Stimulated activated CD8-positive, alpha-beta memory T cell treated with anti-CD3 and anti-CD28 coated beads, Interleukin-7, amount 100 ng/mL, for 24 hours (primary cell): ENCODE results near the gene AATF.

Experiments
- DNase-seq: peaks from one replicate; pipeline ENCODE4 v3.0.0-alpha.2; 2020; ENCODE audit warnings: low read depth

The AATF gene

DNA sequence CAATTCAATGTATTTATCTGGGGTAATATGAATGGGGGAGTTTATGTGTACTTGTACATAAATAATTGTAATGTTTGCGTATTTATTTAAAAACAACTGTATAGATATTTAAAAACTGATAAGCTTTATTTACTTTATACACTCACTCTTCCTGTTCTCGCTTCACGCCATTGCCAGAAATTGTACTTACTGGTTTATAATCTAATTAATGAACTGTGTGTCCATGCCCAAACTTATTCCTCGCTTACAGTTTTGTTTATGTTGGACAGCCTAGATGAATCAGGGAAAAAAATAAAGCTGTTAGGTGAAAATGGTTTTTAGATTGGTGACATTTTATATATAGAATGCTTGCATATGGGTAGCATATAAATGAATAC, 30.8 kb downstream of the AATF start:
- no peak for DNase-seq

DNA sequence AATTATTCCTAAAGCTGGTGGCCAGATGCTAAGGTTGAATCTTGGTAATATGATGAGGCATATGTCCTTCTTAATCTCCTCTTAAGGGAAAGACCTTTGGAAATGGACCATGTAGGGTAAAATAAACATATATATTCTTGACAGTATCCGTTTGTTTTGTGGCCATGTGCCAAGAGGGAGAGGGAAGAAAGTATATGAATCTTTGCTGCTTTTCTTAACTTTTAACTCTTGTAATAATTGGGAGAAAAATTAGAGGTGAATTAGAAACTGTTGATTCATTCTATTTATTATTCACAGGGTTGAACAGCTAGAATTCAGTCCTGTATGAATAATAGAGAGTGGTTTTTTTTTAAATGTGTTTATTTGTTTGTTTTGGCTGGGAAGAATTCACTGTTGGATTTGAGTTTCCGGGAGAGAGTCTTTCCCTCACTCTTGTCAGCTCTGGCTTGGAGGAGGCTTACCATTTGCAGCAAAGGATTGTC, 31.6 kb downstream of the AATF start:
- DNase-seq: no peak

DNA sequence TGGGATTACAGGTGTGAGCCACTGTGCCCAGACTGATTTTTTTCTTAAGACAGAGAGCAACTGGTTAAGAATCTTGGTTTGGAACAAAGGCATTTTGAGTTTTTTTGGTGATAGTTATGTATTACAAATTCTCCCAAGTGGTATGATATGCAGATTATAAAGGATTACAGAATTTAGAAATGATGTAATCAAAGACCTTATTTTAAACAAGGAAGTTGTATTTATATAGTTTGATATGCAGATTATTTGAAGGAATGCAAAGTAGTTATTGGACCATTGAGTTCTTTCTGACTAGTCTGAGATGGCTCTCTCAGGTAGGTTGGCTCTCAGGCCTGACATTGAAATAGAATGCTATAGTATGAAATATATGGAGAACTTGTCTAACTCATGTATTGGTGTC, 34.9 kb downstream of the AATF start:
- DNase-seq: no peak

DNA sequence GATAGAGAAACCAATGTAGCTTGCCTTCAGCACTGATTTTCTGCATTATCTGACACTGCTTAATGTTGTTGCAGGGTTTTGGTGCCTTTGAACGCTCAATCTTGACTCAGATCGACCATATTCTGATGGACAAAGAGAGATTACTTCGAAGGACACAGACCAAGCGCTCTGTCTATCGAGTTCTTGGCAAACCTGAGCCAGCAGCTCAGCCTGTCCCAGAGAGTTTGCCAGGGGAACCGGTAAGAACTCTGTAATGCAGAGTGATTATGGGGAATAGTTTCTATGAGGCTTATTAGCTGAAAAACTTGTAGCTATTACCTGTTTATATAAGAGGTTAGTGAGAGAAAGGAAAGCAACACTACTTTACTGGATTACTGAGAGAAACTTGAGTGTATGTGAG, 40.4 kb downstream of the AATF start:
- no peak for DNase-seq

DNA sequence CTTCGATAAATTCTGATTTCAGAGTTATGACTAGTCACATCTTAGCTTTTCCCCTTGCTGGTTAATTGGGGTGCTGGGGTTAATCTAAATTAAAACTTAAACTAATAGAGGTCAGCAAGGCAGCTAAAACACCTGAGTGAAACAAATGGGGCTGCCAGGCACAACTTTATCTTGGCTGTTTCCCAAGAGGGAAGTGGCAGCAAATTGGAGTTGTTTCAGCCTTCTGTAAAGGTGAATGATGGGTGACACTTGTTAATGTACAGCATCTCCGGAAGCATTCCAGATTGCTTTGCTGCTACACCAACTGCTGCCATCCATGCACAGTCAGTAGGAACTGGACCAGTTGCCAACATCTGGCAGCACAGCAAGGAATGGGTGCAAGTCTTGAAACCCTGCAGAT, 43.9 kb downstream of the AATF start:
- no peak for DNase-seq

DNA sequence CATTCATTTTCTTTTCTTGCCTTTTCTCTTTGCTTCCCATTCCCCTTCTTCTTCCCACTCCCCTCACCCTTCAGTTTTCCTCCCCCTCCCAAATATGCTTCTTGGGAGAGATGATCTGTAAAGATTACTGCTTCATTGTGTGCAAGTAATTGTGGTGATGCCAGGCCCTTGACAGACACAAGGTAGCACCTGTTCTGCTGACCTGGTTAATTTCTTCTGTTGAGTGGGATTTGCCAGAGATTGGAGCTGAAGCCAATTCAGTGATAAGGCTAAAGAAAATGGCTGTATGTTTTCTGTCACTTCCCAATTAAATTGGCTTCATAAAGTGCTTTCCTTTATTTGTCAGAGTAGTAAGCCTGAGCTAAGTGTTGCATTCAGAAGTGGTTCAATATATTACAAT, 44.5 kb downstream of the AATF start:
- DNase-seq: no peak

DNA sequence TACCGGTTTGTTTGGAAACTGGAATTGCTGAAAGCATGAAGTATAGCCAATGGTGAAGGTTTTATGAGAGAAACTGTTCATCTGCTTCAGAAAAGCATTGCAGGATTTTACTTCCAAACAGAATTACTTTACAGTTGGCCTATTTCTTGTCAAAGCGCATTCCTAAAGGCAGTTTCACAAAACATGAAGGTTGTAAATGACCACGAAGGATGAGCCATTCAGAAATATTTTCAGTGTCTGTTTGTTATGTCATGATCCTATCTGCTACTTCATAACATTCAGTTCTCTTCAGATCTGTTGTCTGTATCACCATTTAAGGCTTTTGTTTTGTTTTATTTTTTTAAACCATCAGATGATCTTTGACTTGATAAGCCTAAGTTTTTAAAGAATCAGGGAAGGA, 45.7 kb downstream of the AATF start:
- no peak for DNase-seq

DNA sequence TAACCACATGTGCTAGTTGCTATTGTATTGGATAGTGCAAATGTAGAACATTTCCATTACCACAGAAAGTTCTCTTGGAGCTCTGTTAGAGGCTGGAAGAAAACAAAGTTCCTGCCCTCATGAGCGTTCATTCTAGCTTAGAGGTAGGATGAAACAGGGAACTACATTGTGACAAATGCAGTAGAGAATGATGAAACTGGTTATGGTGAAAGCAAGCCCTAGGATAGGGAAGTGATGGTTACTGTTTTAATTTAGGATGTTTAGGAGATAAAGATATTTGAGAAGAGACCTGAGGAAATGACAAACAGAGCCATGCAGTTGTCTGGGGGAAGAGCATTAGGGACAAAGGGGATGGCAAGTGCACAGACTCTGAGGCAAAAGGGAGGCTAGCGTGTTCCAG, 50.7 kb downstream of the AATF start:
- no peak for DNase-seq

DNA sequence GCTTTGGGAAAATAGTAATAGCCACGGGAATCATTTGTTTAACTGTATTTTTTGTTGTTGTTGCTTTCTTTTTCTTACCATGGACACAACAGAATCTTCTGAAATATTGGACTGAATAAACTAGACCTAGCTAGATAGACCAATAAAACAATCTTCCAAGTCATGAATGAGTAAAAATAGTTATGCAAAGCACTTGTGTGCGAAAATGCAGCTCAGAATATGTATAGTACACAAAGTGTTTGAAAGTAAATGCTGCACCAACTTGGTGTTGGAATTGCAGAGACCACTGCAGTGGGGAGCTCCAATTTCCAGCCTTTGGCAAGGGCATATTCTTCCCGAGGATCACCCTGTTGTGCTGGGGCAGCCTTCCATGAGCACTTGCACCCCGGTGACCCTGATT, 68.0 kb downstream of the AATF start:
- DNase-seq: no peak

DNA sequence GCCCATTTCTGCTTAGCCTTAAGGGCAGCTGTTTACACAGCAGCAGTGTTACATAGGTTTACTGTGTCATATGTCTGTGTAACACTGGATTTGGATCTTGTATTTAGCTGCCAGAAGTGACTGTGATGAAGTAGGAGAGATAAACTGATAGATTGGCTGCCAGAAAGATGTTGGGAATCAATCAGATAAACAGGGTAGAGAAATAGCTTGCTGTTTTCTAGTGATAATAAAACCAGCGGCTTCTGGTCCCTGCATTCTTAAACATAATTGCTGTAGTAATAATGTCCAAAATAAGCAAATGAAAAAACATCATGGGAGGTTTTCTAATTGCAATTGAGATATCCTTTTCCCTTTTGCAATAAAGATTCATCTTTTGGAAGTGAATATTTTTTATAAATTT, 68.7 kb downstream of the AATF start:
- DNase-seq: no peak

DNA sequence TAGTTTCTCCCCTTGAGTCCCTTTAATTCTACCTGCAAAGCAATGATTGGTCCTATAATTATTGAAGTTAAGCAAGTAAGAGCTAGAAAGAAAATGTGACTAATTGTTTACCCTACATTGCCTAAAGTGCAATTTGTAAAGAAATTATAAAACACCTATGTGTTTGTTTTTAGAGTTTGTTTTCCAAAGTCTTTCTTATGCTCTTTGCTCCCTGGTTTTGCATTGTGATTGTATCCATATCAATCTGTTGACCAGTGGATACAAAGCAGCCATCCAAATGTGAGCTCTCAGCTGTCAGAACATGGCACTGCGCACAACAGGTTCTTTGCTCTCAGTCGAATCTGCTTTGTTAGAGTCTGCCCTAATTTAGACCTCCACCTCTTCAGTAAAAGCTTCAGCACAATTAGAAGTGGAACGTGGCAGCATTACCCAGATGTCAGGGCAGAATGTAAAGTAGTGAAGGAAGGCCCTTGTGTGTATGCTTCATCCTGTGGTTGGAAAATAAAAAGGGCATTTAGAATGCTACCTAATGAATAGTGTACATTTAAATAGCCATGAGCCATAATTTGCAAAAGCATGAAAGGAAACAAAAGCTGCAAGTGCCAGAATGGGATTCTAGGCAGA, 70.5 kb downstream of the AATF start:
- no peak for DNase-seq

DNA sequence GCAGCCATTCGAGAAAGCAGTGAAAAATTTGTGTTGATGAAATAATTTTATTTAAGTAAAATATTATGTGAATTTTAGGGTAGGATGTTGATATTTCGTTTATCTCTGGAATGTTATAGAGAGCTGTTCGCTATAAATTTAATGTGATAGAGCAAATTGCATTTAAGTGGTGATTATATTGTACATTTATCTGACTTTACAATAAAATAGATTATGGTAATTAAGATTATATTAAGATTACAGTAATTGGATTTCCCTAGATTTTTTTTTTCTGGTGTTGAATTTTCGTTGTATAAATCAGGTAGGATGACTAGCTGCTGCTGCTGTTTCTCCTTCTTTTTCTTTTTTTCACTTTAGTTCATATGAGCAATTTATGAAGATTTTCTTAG, 71.0 kb downstream of the AATF start:
- DNase-seq: no peak

DNA sequence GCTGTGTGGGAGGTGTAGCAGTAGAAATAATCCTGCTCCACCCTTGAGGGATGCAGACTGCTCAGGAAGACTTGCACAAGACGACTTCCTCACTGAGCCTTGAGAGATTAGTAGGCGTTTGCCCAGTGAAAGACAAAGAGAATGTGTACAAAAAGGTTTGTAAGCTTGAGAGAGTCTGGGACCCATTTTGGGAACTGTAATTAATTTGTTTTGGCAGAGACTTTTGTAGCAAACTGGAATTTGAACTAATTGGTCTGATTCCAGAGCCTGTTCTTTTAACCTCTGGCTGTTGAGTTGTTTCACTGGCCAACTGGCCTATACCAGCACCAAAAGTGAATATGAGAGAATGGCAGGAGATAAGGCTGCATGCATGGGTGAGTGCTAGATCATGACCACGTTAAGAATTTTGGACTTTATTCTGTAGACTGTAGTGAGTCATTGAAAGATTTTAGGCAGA, 75.5 kb downstream of the AATF start:
- no peak for DNase-seq

DNA sequence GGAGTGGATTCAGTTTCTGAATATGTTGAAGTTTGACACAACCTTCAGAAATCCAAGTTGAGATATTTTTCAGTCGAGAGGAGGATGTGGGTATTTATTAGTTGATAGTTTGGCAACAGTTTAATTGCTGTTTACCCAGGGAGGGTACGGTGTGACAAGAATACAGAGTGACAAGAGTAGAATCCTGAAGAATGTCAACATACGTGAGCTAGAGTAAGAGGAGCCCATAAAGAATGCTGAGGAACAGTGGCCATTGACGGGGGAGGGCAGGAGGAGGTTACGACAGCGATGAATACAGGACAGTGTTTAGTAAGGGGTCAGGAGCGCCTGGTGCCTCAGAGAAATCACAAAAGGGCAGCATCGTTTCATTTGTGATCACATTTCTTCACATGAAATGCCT, 76.5 kb downstream of the AATF start:
- no peak for DNase-seq

DNA sequence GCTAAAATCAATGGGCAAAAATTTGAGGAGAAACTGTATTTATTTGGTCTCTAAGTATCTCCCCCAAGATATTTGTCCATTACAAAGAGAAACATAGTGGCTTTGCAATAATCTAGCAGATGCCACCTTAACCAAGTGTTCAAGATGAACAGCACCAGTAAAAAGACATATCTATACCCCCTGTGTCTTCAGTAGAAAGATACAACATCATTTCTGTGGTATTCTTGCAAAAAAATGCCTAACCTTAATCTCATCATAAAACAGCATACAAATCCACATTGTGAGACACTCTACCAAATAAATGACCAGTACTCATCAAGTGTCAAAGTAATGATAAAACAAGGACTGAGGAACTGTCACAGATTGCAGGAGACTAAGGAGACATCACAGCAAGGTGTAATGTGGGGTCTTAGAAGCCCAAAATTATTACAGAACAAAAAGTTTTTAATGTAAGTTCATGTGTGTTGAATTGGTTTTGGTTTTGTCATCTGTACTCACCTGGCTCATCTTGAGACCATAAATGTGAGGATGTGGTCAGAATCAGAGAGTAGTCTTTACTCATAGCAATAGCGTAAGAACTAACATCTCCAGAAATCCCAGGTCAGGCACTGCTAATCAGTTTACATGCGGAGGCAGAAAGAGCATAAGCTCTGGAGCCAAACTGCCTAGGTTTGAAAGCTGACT, 77.2 kb downstream of the AATF start:
- no peak for DNase-seq

DNA sequence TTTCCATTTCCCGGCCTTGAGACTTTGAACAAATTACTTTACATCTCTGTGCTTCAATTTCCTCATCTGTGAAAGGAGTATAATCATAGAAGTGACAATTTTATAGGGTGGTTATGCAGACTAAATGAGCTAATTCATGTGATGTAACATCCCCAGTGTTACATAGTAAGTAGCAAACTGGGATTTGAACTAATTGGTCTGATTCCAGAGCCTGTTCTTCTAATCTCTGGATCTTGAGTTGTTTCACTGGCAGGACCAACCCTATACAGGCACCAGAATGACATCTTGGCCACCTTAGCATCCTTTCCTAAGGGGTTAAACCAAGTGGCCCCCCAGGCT, 77.7 kb downstream of the AATF start:
- DNase-seq: no peak

DNA sequence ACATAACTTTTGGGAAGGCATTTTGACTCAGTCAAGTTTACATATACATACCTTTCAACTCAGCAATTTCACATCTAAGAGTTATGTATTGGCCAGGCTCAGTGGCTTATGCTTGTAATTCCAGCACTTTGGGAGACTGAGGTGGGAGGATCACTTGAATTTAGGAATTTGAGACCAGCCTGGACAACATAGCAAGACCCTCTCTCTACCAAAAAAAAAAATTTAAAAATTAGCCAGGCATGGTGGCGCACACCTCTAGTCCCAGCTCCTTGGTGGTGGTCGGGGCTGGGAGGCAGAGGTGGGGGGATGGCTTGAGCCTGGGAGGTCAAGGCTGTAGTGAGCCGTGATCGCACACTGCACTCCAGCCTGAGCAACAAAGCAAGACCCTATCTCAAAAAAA, 79.3 kb downstream of the AATF start:
- DNase-seq: no peak

DNA sequence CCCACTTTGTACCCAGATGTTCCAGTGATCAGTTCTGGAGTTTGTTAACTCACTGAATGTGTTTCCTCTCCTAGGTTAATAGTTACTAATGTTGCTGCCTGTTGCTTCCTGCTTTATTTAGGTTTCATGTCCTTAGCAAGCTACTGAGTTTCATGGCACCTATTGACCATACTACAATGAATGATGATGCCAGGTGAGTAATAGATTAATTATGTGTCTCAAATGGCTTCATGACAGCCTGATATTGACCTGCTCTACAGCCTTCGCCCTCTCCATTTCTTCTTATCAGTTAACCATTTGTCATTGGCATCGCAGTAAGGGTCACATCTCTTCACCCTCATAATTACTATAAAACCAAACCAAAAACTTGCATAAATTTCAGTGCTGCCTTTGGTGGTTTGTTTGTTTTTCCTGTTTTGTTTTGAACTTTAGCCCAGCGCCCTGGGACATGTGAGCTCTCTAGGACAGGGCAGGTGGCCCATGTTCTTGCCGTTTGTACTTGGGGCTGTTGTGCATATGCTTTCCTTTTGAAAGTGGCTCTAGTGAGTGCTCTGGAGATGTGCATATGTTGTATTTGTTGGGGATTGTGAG, 82.8 kb downstream of the AATF start:
- no peak for DNase-seq

DNA sequence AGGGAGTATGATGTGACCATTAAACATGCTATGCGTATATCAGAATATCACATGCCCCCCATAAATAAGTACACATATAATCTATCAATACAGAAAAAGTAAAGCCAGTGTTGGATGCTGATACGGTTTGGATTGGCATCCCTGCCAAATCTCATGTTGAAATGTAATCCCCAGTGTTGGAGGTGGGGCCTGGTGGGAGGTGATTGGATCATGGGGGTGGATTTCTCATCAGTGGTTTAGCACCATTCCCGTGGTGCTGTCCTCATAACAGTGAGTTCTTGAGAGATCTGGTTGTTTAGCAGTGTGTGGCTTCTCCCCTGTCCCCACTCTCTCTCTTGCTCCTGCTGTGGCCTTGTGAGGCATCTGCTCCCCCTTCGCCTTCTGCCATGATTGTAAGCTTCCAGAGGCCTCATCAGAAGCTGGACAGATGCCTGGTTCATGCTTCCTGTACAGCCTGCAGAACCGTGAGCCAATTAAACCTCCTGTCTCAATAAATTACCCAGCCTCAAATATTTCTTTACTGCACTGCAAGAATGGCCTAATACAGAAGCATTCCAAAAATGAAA, 88.9 kb downstream of the AATF start:
- DNase-seq: no peak

DNA sequence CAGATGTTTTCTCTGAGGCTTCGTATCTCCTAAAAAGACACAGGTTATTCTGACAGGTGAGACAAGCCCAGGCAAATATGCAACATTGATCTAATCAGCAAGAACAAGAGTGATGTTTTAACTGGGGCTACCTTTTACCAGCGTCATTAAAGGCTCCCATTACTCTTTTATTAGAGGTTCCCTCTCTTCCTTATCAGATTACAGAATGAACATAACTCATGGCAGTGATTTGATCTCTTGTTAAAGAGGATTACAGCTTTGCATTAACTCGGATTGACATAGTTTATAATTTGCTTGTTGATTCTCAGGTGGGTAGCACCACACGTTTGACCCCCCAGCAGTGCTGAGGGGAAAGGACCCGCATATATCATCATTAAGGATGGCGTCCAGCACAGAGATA, 90.5 kb downstream of the AATF start:
- no peak for DNase-seq

DNA sequence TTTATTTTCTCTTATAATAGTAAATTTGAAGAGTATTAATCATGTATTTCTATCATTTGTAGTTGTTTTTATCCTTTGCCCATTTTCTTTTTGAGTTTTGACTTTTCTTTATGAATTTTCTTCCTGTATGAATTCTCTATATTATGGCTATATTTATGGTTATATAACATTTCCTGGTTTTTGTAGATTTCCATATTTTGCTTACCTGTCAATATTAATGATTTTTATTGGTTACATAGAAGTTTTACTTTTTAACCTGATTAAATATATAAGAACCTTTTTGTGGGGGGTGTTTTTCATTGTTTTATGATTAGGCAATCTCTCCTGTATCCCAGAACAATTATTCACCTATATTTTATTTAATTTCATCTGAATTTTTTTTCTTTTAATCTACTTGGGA, 93.2 kb downstream of the AATF start:
- DNase-seq: no peak

DNA sequence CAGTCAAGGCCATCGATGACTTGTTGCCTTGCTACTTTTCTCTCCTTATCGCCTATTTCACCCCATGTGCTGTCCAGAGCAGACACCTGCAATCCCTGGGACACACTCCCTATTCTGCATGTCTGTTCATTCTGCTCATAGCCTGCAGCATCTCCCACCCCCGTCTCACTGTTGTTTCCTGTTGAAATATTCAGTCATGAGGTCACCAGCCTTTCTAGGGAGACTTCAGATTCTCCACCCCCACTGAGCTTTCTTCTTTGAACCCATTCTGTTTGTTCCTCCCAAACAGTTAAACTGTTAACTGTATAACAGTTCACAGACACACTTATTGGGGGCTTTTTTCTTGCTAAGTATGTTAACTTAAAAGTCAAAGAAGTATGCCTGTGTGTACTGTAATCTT, 94.4 kb downstream of the AATF start:
- DNase-seq: no peak

DNA sequence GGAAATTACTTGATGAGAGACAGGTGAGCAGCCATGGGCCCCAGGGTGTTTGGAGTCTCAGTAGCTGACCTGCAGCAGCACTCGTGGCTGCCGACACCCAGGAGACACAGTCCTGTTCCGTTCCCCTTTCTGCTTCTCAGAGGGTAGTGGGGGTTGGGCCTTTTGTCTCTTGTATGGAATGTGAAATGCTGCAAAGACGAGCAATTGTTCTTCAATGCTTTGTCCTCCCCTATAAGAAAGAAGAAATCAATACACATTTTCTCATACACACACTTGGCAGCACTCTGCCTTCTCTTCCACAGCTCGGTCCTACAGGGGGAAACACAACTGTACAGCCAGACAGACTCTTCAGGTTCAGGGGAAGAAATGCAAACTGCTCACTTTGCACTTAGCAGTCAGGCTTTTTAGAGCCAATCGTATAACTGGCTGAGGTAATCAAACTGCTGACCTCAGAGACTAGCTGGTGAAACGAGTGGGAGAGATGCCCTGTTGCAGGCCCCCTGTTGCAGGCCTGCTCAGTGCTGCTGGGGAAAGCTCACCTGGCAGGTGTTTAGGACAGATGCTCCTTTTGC, 96.7 kb downstream of the AATF start:
- no peak for DNase-seq
